Nephron (organoid): Measurements from ENCODE around the gene NIT1.

ENCODE experiments used
- H3K27ac Mint-ChIP-seq, 3 experiments: 2 replicates each; pipeline ENCODE4 v1.8.0; 2020; ENCODE audit warnings: mixed read lengths in 3 of 3, mild to moderate bottlenecking in 2 of 3, moderate library complexity in 1 of 3
- H3K27me3 Mint-ChIP-seq: 2 replicates; pipeline ENCODE4 v1.8.0; 2021; ENCODE audit warnings: low read depth, mild to moderate bottlenecking, moderate library complexity, mixed read lengths
- H3K36me3 Mint-ChIP-seq: 2 replicates; pipeline ENCODE4 v1.8.0; 2020; ENCODE audit warnings: low read depth, mixed read lengths
- H3K4me1 Mint-ChIP-seq: 2 replicates; pipeline ENCODE4 v1.8.0; 2020; ENCODE audit warnings: mixed read lengths
- H3K4me3 Mint-ChIP-seq, 3 experiments: 2 replicates each; pipeline ENCODE4 v1.8.0; 2020; ENCODE audit warnings: mild to moderate bottlenecking in 3 of 3, mixed read lengths in 3 of 3, moderate library complexity in 2 of 3
- H3K9me3 Mint-ChIP-seq: 2 replicates; pipeline ENCODE4 v1.8.0; 2020; ENCODE audit warnings: mixed read lengths
- CTCF ChIP-seq, 3 experiments: fragments of 200-600 bp; sonication (generic); IDR thresholded peaks; one replicate each; pipeline ENCODE4 v1.5.0; 2021; ENCODE audit warnings: antibody characterized with exemption in 3 of 3; ENCODE audit not compliant: unreplicated experiment in 3 of 3

The NIT1 gene

GRCh38 chr1:161098210-161099068 is 19.5 kb upstream of the NIT1 start, which contains the start of gene KLHDC9:
TSS of gene KLHDC9 (plus strand) at chr1:161098361. CDS start at chr1:161098536, 175 bp downstream.
- peak in 1 of 3 experiments; percentile 4 for TF ChIP-seq CTCF (IDR thresholded peaks at IDR 0.05; ENCODE audit: unreplicated experiment in 3 of 3)
- Mint-ChIP-seq H3K27me3 (peaks cover 10% of the 10 kb centered on the region), H3K9me3 (no peaks in the 10 kb centered on the region), H3K36me3 (peaks cover 18% of the 10 kb centered on the region), H3K4me1 (peaks cover 16% of the 10 kb centered on the region), H3K4me3 (peak within 1 kb of the TSS; percentile 84 to 88 (median 87)), H3K27ac (peak within 1 kb of the TSS; percentile 19 to 87 (median 73))

GRCh38 chr1:161099090-161099802 is 18.7 kb upstream of the NIT1 start:
- H3K27me3 Mint-ChIP-seq = peaks cover 10% of the 10 kb centered on the region
- peaks cover 16% of the 10 kb centered on the region for H3K4me1 Mint-ChIP-seq
- TF ChIP-seq CTCF (IDR thresholded peaks at IDR 0.05; ENCODE audit: unreplicated experiment in 3 of 3) = no peak
- H3K9me3 Mint-ChIP-seq = no peaks in the 10 kb centered on the region
- peaks cover 18% of the 10 kb centered on the region for H3K36me3 Mint-ChIP-seq
- H3K4me3 Mint-ChIP-seq = peak overlapping the region; percentile 81 to 88 (median 84)
- peak overlapping the region in 2 of 3 experiments; percentile 51 to 66 for H3K27ac Mint-ChIP-seq

GRCh38 chr1:161100556-161100955 is 17.3 kb upstream of the NIT1 start:
- H3K4me1 Mint-ChIP-seq = peaks cover 16% of the 10 kb centered on the region
- no peak overlapping the region for H3K27ac Mint-ChIP-seq
- H3K9me3 Mint-ChIP-seq = no peaks in the 10 kb centered on the region
- peaks cover 7% of the 10 kb centered on the region for H3K27me3 Mint-ChIP-seq
- H3K4me3 Mint-ChIP-seq = peak overlapping the region in 2 of 3 experiments; percentile 61 to 88
- TF ChIP-seq CTCF (IDR thresholded peaks at IDR 0.05; ENCODE audit: unreplicated experiment in 3 of 3) = no peak
- H3K36me3 Mint-ChIP-seq = peaks cover 23% of the 10 kb centered on the region

- Mint-ChIP-seq H3K27ac (no peak overlapping the region), H3K9me3 (no peaks in the 10 kb centered on the region), H3K36me3 (peaks cover 25% of the 10 kb centered on the region), H3K4me3 (no peak overlapping the region), H3K4me1 (no peaks in the 10 kb centered on the region), H3K27me3 (no peaks in the 10 kb centered on the region)
- TF ChIP-seq CTCF (IDR thresholded peaks at IDR 0.05; ENCODE audit: unreplicated experiment in 3 of 3) = no peak
Measured at GRCh38 chr1:161106431-161106830, 11.5 kb upstream of the NIT1 start.

- TF ChIP-seq CTCF (IDR thresholded peaks at IDR 0.05; ENCODE audit: unreplicated experiment in 3 of 3) = no peak
- H3K4me1 Mint-ChIP-seq = peaks cover 5% of the 10 kb centered on the region
- no peaks in the 10 kb centered on the region for H3K9me3 Mint-ChIP-seq
- no peaks in the 10 kb centered on the region for H3K27me3 Mint-ChIP-seq
- peaks cover 13% of the 10 kb centered on the region for H3K36me3 Mint-ChIP-seq
- H3K27ac Mint-ChIP-seq = no peak overlapping the region
- H3K4me3 Mint-ChIP-seq = no peak overlapping the region
Measured at GRCh38 chr1:161111117-161111516, 6.8 kb upstream of the NIT1 start.
